GF-D8 (cell line): Measurements from ENCODE around the gene LGI4.

ENCODE experiments used
- DNase-seq: peaks from one replicate; lab custom pipeline; 2025; lab: John Stamatoyannopoulos, UW

Gene LGI4

GRCh38 chr19:35085947-35086346, 48.9 kb downstream of the LGI4 start:
- no peak for DNase-seq

- no peak for DNase-seq
These were observed 50.4 kb downstream of the LGI4 start for GRCh38 chr19:35084509-35084762.

- DNase-seq, result no peak
These were observed 51.0 kb downstream of the LGI4 start for GRCh38 chr19:35083691-35084508.

- DNase-seq, result no peak
These were observed 53.7 kb downstream of the LGI4 start for GRCh38 chr19:35081201-35081600.

DNA sequence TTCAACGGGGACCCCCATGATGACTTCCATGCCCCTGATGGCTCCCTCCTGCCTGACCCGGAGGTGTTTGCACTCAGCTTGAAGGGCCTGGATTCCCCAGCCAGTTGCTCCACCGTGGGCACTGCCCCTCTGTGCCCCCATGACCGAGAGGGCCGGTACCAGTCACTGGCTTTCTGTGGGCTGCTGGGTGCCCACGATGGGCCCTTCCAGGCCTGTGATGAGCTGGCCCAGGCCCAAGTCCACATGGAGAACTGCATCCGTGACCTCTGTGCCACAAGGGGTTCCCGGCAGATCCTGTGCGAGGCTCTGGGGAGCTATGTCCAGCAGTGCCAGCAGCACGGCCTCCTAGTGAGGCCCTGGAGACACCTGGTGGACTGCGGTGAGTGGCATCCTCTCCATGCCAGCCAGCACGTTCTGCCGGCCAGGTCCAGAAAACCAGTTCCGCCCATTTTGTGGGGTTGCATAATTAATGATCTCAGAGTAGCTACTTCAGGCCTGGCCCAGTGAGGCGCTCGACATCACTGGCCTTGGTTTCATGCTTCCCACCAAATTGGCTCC, 54.2 kb downstream of the LGI4 start:
- DNase-seq, result no peak

DNA sequence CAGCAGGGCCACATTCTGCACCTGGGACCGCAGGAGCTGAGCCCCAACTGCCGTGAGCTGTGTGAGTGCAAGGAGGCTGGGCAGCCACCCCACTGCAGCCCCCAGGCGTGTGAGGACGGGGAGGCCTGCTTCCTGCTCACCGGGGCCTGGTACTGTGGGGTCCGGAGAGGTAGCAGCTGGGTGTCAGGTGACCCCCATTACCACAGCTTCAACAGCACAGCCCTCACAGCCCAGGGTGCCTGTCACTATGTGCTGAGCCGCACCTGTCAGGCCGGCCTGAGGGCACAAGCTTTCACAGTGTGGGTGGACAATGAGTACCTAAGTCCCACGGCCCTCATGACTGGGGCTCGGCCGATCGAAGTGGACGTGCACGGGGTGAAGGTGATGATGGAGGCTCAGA, 55.0 kb downstream of the LGI4 start:
- DNase-seq, result no peak

GRCh38 chr19:35077411-35078223, 57.2 kb downstream of the LGI4 start:
- DNase-seq, result no peak

DNA sequence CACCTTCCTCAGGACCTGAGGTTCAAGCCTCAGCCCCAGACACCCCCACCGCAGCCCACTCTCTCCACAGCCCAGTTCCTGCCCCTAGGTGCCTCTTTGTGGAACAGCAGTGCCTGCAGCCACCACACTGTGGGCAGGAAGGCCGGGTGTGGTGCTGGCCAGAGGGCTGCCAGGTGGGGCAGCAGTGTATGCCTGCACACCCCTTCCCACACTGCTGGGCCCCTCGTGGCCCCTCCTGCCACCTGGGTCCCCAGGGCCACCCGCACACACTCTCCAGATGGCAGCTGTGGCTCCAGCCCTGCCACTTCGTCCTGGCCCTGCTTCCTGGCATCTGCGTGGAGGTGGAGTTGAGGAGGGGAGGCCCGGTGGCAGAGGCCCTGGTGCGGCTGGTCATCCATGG, 58.2 kb downstream of the LGI4 start:
- no peak for DNase-seq

- no peak for DNase-seq
These were observed 58.9 kb downstream of the LGI4 start for GRCh38 chr19:35076026-35076370.

- no peak for DNase-seq
These were observed 59.4 kb downstream of the LGI4 start for GRCh38 chr19:35075202-35076025.
